ENCODE data around the gene CDH4. TPM values are rescaled to one million over a fixed set of nuclear protein-coding genes. Genes with fewer than 3 reads are reported as not detected.

CDH4 gene
- total RNA-seq, 1 experiment from 2014 or later, result not detected

DNA sequence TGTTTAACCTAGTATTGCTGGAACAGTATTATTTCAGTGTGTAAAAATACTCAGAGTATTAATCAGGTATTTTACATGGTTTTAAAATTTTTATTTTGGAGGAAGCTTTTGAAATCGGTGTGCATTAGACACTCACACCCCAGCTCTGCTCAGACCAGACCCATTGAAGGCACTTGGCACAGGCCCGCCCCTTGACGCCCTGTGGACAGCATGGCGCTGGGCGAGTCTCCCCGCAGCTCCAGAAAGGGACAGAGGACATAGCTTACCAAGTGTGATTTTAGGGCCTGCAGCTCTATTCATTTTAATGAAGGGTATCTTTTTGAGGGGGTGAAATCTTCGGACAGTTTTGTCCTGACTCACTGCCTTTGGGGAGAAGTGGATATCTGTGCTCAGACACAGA is 164.5 kb downstream of the CDH4 start:
- BruUV-seq (replicated peaks), result no TSS peak
- Histone ChIP-seq H3K4me2 (no peak overlapping the region), H2AFZ (no peak overlapping the region), H3K36me3 (ENCODE audit: low read depth) (no peaks in the 10 kb centered on the region), H3K4me1 (replicated peaks; ENCODE audit: insufficient read depth) (no peaks in the 10 kb centered on the region), H3K9me2 (ENCODE audit: insufficient read depth) (no peaks in the 10 kb centered on the region), H3K4me3 (no peak overlapping the region), H3F3A (ENCODE audit: insufficient read depth, low read depth) (no peaks in the 10 kb centered on the region), H3K27ac (no peak overlapping the region), H3K79me2 (ENCODE audit: low read depth) (no peaks in the 10 kb centered on the region), H4K20me1 (ENCODE audit: insufficient read depth) (no peaks in the 10 kb centered on the region), H3K27me3 (ENCODE audit: insufficient read depth, low read depth) (peaks cover 97% of the 10 kb centered on the region), H3K9me3 (ENCODE audit: insufficient read depth, low read depth) (no peaks in the 10 kb centered on the region)
- intact Hi-C loops (cut with micrococcal nuclease; ENCODE audit: unreplicated experiment), result no loop called here
- ChIA-PET CTCF (no interaction called here), POLR2A (ENCODE audit: unreplicated experiment) (no interaction called here)
- DNase-seq, result no peak
- no peak for TF ChIP-seq EZH2 (IDR thresholded peaks at IDR 0.05; ENCODE audit: low read depth)
- TF ChIP-seq, protein P1, sequence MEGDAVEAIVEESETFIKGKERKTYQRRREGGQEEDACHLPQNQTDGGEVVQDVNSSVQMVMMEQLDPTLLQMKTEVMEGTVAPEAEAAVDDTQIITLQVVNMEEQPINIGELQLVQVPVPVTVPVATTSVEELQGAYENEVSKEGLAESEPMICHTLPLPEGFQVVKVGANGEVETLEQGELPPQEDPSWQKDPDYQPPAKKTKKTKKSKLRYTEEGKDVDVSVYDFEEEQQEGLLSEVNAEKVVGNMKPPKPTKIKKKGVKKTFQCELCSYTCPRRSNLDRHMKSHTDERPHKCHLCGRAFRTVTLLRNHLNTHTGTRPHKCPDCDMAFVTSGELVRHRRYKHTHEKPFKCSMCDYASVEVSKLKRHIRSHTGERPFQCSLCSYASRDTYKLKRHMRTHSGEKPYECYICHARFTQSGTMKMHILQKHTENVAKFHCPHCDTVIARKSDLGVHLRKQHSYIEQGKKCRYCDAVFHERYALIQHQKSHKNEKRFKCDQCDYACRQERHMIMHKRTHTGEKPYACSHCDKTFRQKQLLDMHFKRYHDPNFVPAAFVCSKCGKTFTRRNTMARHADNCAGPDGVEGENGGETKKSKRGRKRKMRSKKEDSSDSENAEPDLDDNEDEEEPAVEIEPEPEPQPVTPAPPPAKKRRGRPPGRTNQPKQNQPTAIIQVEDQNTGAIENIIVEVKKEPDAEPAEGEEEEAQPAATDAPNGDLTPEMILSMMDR (conservative IDR thresholded peaks at IDR 0.05), result no peak

DNA sequence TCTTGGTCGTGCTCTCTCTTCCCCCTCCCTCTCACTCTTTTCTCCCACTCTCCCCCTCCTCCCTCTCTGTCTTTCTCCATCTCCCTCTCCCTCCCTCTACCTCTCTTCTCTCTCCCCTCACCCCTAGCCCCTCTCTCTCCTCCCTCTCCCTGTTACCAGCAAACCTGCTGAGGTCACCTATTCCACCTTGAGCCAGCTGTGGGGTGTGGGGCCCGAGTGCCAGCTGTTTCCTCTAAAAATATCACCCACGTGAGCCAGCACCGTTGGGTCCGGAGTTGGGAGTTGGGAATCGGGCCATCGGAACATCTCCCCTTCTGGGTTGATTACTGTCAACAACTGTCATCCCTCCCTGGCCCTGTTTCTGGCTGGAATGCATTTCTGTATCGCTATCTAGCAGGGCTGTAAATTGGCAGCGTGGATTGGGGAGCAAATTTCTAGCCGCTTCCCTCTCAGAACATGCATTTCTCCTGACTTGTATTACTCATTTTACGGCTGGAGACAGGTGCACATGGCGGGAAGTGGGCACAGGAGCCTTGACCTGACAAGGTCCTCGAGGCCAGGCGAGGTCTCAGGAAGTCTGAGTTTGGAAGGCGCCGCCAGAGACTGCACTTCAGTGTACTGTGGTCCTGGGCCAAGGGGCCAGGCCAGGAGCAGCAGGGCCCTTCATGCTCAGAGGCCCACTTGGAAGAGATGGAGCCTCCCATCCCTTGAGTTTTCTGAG is 165.3 kb downstream of the CDH4 start:
- H3K9me2 ChIP-seq (ENCODE audit: insufficient read depth), result no peaks in the 10 kb centered on the region
- CTCF ChIA-PET, result no interaction called here
- no TSS peak for BruUV-seq (replicated peaks)
- H3K36me3 ChIP-seq (ENCODE audit: low read depth), result no peaks in the 10 kb centered on the region
- no peaks in the 10 kb centered on the region for H4K20me1 ChIP-seq (ENCODE audit: insufficient read depth)
- no peak overlapping the region for H3K27ac ChIP-seq
- no peak for DNase-seq
- POLR2A ChIA-PET (ENCODE audit: unreplicated experiment), result no interaction called here
- H3K27me3 ChIP-seq (ENCODE audit: insufficient read depth, low read depth), result peaks cover 94% of the 10 kb centered on the region
- H3K79me2 ChIP-seq (ENCODE audit: low read depth), result no peaks in the 10 kb centered on the region
- no peaks in the 10 kb centered on the region for H3K9me3 ChIP-seq (ENCODE audit: insufficient read depth, low read depth)
- H3K4me1 ChIP-seq (replicated peaks; ENCODE audit: insufficient read depth), result no peaks in the 10 kb centered on the region
- TF ChIP-seq, protein P1 (conservative IDR thresholded peaks at IDR 0.05), result no peak
- TF ChIP-seq EZH2 (IDR thresholded peaks at IDR 0.05; ENCODE audit: low read depth), result no peak
- no peak overlapping the region for H3K4me2 ChIP-seq
- no peaks in the 10 kb centered on the region for H3F3A ChIP-seq (ENCODE audit: insufficient read depth, low read depth)
- no peak overlapping the region for H3K4me3 ChIP-seq
- intact Hi-C loops (cut with micrococcal nuclease; ENCODE audit: unreplicated experiment), result no loop called here
- no peak overlapping the region for H2AFZ ChIP-seq

DNA sequence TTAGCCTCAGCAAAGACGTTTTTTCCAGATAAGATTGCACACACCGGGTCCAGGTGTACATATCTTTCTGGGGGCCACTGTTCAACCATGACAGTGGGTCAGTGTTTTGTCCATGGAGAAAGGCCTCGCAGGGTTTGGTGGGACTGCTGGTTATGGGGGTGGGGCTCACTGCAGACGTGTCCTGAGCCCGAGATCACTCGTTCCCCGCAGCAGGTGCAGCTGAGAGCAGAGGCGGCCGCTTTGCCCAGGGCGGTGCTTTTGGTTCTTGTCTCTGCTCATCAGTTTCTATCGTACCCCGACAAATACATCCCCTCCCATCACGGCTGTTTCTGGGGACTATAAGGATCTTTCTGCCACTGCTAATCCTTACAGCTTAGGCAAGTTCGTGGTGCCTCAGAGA is 166.9 kb downstream of the CDH4 start:
- H3K27ac ChIP-seq, result no peak overlapping the region
- no peaks in the 10 kb centered on the region for H3K79me2 ChIP-seq (ENCODE audit: low read depth)
- peaks cover 90% of the 10 kb centered on the region for H3K27me3 ChIP-seq (ENCODE audit: insufficient read depth, low read depth)
- H2AFZ ChIP-seq, result no peak overlapping the region
- intact Hi-C loops (cut with micrococcal nuclease; ENCODE audit: unreplicated experiment), result no loop called here
- H3K9me2 ChIP-seq (ENCODE audit: insufficient read depth), result no peaks in the 10 kb centered on the region
- BruUV-seq (replicated peaks), result no TSS peak
- H3K9me3 ChIP-seq (ENCODE audit: insufficient read depth, low read depth), result no peaks in the 10 kb centered on the region
- H4K20me1 ChIP-seq (ENCODE audit: insufficient read depth), result no peaks in the 10 kb centered on the region
- no peak overlapping the region for H3K4me2 ChIP-seq
- CTCF ChIA-PET, result no interaction called here
- DNase-seq, result no peak
- no peaks in the 10 kb centered on the region for H3K36me3 ChIP-seq (ENCODE audit: low read depth)
- H3K4me1 ChIP-seq (replicated peaks; ENCODE audit: insufficient read depth), result no peaks in the 10 kb centered on the region
- no peak overlapping the region for H3K4me3 ChIP-seq
- POLR2A ChIA-PET (ENCODE audit: unreplicated experiment), result no interaction called here
- peaks cover 1% of the 10 kb centered on the region; the same call in 1 of the 2 replicates for H3F3A ChIP-seq (ENCODE audit: insufficient read depth, low read depth)
- TF ChIP-seq EZH2 (IDR thresholded peaks at IDR 0.05; ENCODE audit: low read depth), result no peak
- TF ChIP-seq, protein P1 (conservative IDR thresholded peaks at IDR 0.05), result no peak
